GM23338 (cell line): Measurements from ENCODE around the gene SLC2A13. TPM values are rescaled to one million over a fixed set of nuclear protein-coding genes. Genes with fewer than 3 reads are reported as not detected.

ENCODE experiments used
- ATAC-seq: fragments of 200-7000 bp; cut with Tn5 transposase; 3 replicates; pipeline ENCODE4 v1.9.1; 2020
- DNase-seq: peaks from one replicate; pipeline ENCODE4 v3.0.0-alpha.2; 2015; ENCODE audit warnings: low spot score
- H2AFZ ChIP-seq: fragments of 200-600 bp; sonication (generic); 2 replicates; pipeline ENCODE4 v1.8.0; 2016; ENCODE audit warnings: antibody characterized with exemption, mild to moderate bottlenecking, moderate library complexity
- H3F3A ChIP-seq: fragments of 200-600 bp; sonication (generic); replicated peaks from 2 replicates; pipeline ENCODE4 v1.8.0; 2017; ENCODE audit warnings: antibody characterized with exemption, mixed run types, low read depth
- H3K27ac ChIP-seq: fragments of 200-600 bp; sonication (generic); 2 replicates; pipeline ENCODE4 v1.6.1; 2016; ENCODE audit warnings: low read depth
- H3K27me3 ChIP-seq: fragments of 200-600 bp; sonication (generic); 2 replicates; pipeline ENCODE4 v1.8.0; 2016; ENCODE audit warnings: mild to moderate bottlenecking, mixed run types, moderate library complexity; ENCODE audit not compliant: insufficient read depth
- H3K36me3 ChIP-seq: fragments of 200-600 bp; sonication (generic); 2 replicates; pipeline ENCODE4 v1.8.0; 2016; ENCODE audit warnings: mild to moderate bottlenecking; ENCODE audit not compliant: insufficient read depth
- H3K4me1 ChIP-seq: fragments of 200-600 bp; sonication (generic); 2 replicates; pipeline ENCODE4 v1.8.0; 2016; ENCODE audit warnings: mild to moderate bottlenecking, moderate library complexity; ENCODE audit not compliant: insufficient read depth
- H3K4me2 ChIP-seq: fragments of 200-600 bp; sonication (generic); 2 replicates; pipeline ENCODE4 v1.7.1; 2017; ENCODE audit warnings: mixed run types
- H3K4me3 ChIP-seq: fragments of 200-600 bp; sonication (generic); 2 replicates; pipeline ENCODE4 v1.6.1; 2016; ENCODE audit warnings: mixed run types
- H3K79me2 ChIP-seq: fragments of 200-600 bp; sonication (generic); replicated peaks from 2 replicates; pipeline ENCODE4 v1.8.0; 2017; ENCODE audit warnings: mild to moderate bottlenecking; ENCODE audit not compliant: insufficient read depth
- H3K9me2 ChIP-seq: fragments of 200-600 bp; sonication (generic); 2 replicates; pipeline ENCODE4 v1.8.0; 2017; ENCODE audit not compliant: insufficient read depth
- H4K20me1 ChIP-seq: fragments of 200-600 bp; sonication (generic); replicated peaks from 2 replicates; pipeline ENCODE4 v1.8.0; 2017; ENCODE audit warnings: mild to moderate bottlenecking; ENCODE audit not compliant: insufficient read depth
- H3K27ac Mint-ChIP-seq: 2 replicates; pipeline ENCODE4 v1.8.0; 2020; ENCODE audit warnings: inconsistent platforms, mild to moderate bottlenecking, moderate library complexity, mixed read lengths
- H3K27me3 Mint-ChIP-seq: 3 replicates; pipeline ENCODE4 v1.8.0; 2022; ENCODE audit warnings: low read depth, mild to moderate bottlenecking, moderate library complexity, mixed read lengths, inconsistent platforms; ENCODE audit not compliant: insufficient read depth, poor library complexity
- H3K36me3 Mint-ChIP-seq: 3 replicates; pipeline ENCODE4 v1.8.0; 2021; ENCODE audit warnings: low read depth, mild to moderate bottlenecking, inconsistent platforms, moderate library complexity, mixed read lengths
- H3K4me1 Mint-ChIP-seq: 3 replicates; pipeline ENCODE4 v1.8.0; 2020; ENCODE audit warnings: mild to moderate bottlenecking, inconsistent platforms, mixed read lengths
- H3K4me3 Mint-ChIP-seq: 3 replicates; pipeline ENCODE4 v1.8.0; 2021; ENCODE audit warnings: moderate library complexity, mild to moderate bottlenecking, inconsistent platforms, mixed read lengths
- H3K9me3 Mint-ChIP-seq: 3 replicates; pipeline ENCODE4 v1.8.0; 2020; ENCODE audit warnings: moderate library complexity, mild to moderate bottlenecking, inconsistent platforms, mixed read lengths
- EZH2phosphoT487 ChIP-seq: fragments of 200-600 bp; sonication (generic); IDR thresholded peaks from one replicate; pipeline ENCODE4 v1.8.1; 2018; ENCODE audit warnings: antibody characterized with exemption; ENCODE audit not compliant: unreplicated experiment
- NANOG ChIP-seq: IDR thresholded peaks from 2 replicates; pipeline ENCODE4 v1.6.1; 2016; ENCODE audit warnings: antibody characterized with exemption, borderline replicate concordance
- POLR2AphosphoS5 ChIP-seq: IDR thresholded peaks from 2 replicates; pipeline ENCODE4 v1.6.1; 2016; ENCODE audit warnings: antibody characterized with exemption, low read depth
- REST ChIP-seq: IDR thresholded peaks from one replicate; pipeline ENCODE4 v1.6.1; 2018; ENCODE audit warnings: antibody characterized with exemption; ENCODE audit not compliant: unreplicated experiment
- STAT1 ChIP-seq: IDR thresholded peaks from one replicate; pipeline ENCODE4 v1.6.1; 2016; ENCODE audit warnings: antibody characterized with exemption; ENCODE audit not compliant: unreplicated experiment
- ZNF462 ChIP-seq: fragments of 250-450 bp; sonication (Bioruptor Pico); IDR thresholded peaks from 2 replicates; pipeline ENCODE4 v1.5.0; 2020; ENCODE audit warnings: mild to moderate bottlenecking, moderate library complexity
- polyA plus RNA-seq: library from polyadenylated mRNA; unstranded; fragments of >200 nt; fragmentation: Nextera tagmentation; extraction: Ambion mirVana; gene quantifications from 2 replicates; pipeline ENCODE4 v1.2.1, GENCODE V29; 2016
- total RNA-seq: library from RNA; depleted of rRNA; stranded (reverse); fragments of >200 nt; shearing (Covaris generic); gene quantifications from 2 replicates; pipeline ENCODE4 v1.2.3, GENCODE V29; 2014

The SLC2A13 gene
- total and polyA plus RNA-seq, 2 experiments from 2014 or later: 6.8 to 22.7 TPM

- no peak for TF ChIP-seq ZNF462 (CRISPR knock-in tag)
- TF ChIP-seq REST: no peak
- TF ChIP-seq EZH2phosphoT487: no peak
Measured at GRCh38 chr12:40017488-40017887, 88.4 kb downstream of the SLC2A13 start (continued).

GRCh38 chr12:40016980-40017379, 88.9 kb downstream of the SLC2A13 start:
- DNase-seq: no peak
- no peak overlapping the region for H3K4me3 ChIP-seq
- no peak for TF ChIP-seq NANOG
- TF ChIP-seq ZNF462 (CRISPR knock-in tag): no peak
- no peak for TF ChIP-seq STAT1
- TF ChIP-seq POLR2AphosphoS5: no peak

More at GRCh38 chr12:40016980-40017379, 88.9 kb downstream of the SLC2A13 start:
- Histone ChIP-seq H3K9me2 (no peaks in the 10 kb centered on the region), H3K79me2 (no peaks in the 10 kb centered on the region), H3K27me3 (no peaks in the 10 kb centered on the region), H4K20me1 (no peaks in the 10 kb centered on the region), H3K4me2 (no peak overlapping the region), H3K36me3 (no peaks in the 10 kb centered on the region), H3K27ac (no peak overlapping the region), H3F3A (no peaks in the 10 kb centered on the region), H2AFZ (no peak overlapping the region), H3K4me1 (peaks cover 25% of the 10 kb centered on the region)
- H3K27ac Mint-ChIP-seq: no peak overlapping the region; the same call in 1 of the 2 replicates
- H3K27me3 Mint-ChIP-seq: peaks cover 5% of the 10 kb centered on the region
- H3K9me3 Mint-ChIP-seq: no peaks in the 10 kb centered on the region
- peaks cover 49% of the 10 kb centered on the region for H3K4me1 Mint-ChIP-seq
- H3K4me3 Mint-ChIP-seq: no peak overlapping the region
- no peak for ATAC-seq
- no peaks in the 10 kb centered on the region; the same call in 2 of the 3 replicates for H3K36me3 Mint-ChIP-seq
